CD4-positive, alpha-beta T cell (primary cell): ENCODE data around the gene SAE1. TPM values are rescaled to one million over a fixed set of nuclear protein-coding genes. Genes with fewer than 3 reads are reported as not detected.

Source experiments
- ATAC-seq: fragments of 200-7000 bp; cut with Tn5 transposase; one replicate; pipeline ENCODE4 v1.10.0; 2022; ENCODE audit warnings: mild to moderate bottlenecking; ENCODE audit not compliant: poor library complexity
- CTCF ChIA-PET: fragments of 350-600 bp; sonication (Branson Sonifier 250); formaldehyde crosslinking; loops from one replicate; lab custom pipeline; 2021; ENCODE audit warnings: antibody characterized with exemption, inconsistent platforms; lab: Charles Lee
- POLR2A ChIA-PET: fragments of 350-600 bp; sonication (Branson Sonifier 250); formaldehyde crosslinking; loops from one replicate; lab custom pipeline; 2021; ENCODE audit warnings: antibody characterized with exemption, inconsistent platforms; lab: Charles Lee
- DNase-seq, 14 experiments: peaks; one replicate each; pipeline ENCODE4 v3.0.0-alpha.2; 2013 to 2020; ENCODE audit warnings: mixed read lengths in 2 of 14
- H3K27ac ChIP-seq, 2 donors: one replicate each; pipeline versions ENCODE4 v1.5.1 to v1.7.0; 2013; ENCODE audit warnings: low read length in 2 of 2, low read depth in 1 of 2, mild to moderate bottlenecking in 1 of 2
- H3K27me3 ChIP-seq, 2 experiments: 1 replicate in 1 of 2; 2 replicates in 1 of 2; pipeline versions ENCODE4 v1.6.1 to v1.7.0; 2013; ENCODE audit warnings: low read length in 2 of 2, control low read depth in 1 of 2, mild to moderate bottlenecking in 1 of 2, moderate library complexity in 1 of 2; ENCODE audit not compliant: insufficient read depth in 2 of 2, control insufficient read depth in 1 of 2
- H3K36me3 ChIP-seq: one replicate; pipeline ENCODE4 v1.6.1; 2013; ENCODE audit warnings: low read length, control low read depth; ENCODE audit not compliant: insufficient read depth
- H3K4me1 ChIP-seq: one replicate; pipeline ENCODE4 v1.6.1; 2013; ENCODE audit warnings: low read length, control low read depth; ENCODE audit not compliant: insufficient read depth
- H3K4me3 ChIP-seq: one replicate; pipeline ENCODE4 v1.5.1; 2013; ENCODE audit warnings: mild to moderate bottlenecking, low read length, moderate library complexity
- H3K9me3 ChIP-seq, 2 experiments: 1 replicate in 1 of 2; 2 replicates in 1 of 2; pipeline versions ENCODE4 v1.6.1 to v1.7.0; 2013; ENCODE audit warnings: low read length in 2 of 2, mild to moderate bottlenecking in 2 of 2, control low read depth in 1 of 2, moderate library complexity in 1 of 2; ENCODE audit not compliant: control insufficient read depth in 1 of 2, insufficient read depth in 1 of 2
- H3K27ac Mint-ChIP-seq: one replicate; pipeline ENCODE4 v1.8.0; 2020; ENCODE audit warnings: mixed read lengths
- H3K27me3 Mint-ChIP-seq: one replicate; pipeline ENCODE4 v1.8.0; 2021; ENCODE audit warnings: mixed read lengths
- H3K36me3 Mint-ChIP-seq: one replicate; pipeline ENCODE4 v1.8.0; 2021; ENCODE audit warnings: low read depth, mixed read lengths
- H3K4me1 Mint-ChIP-seq: one replicate; pipeline ENCODE4 v1.8.0; 2021; ENCODE audit warnings: low read depth, mixed read lengths
- H3K4me3 Mint-ChIP-seq: one replicate; pipeline ENCODE4 v1.8.0; 2020; ENCODE audit warnings: mild to moderate bottlenecking, mixed read lengths
- H3K9me3 Mint-ChIP-seq: one replicate; pipeline ENCODE4 v1.8.0; 2020; ENCODE audit warnings: mixed read lengths
- intact Hi-C, 2 experiments: fragments of 100-400 bp; cut with DNase I in 1 of 2; cut with micrococcal nuclease in 1 of 2; formaldehyde crosslinking; loops; one replicate each; pipeline versions ENCODE4 v1.15.1 to v1.9.0; 2023 to 2025; cut with DNase I, micrococcal nuclease
- total RNA-seq, 174 experiments: library from RNA in 2 of 174; stranded (reverse) in 2 of 174; gene quantifications; one replicate each; pipeline ENCODE4 v1.2.3 and lab custom pipeline; 2021 to 2026
- TF ChIP-seq, protein P1 (sequence below): fragments of 200-600 bp; IDR thresholded peaks from one replicate; pipeline ENCODE4 v1.8.0; 2022; ENCODE audit warnings: antibody characterized with exemption, mild to moderate bottlenecking

Gene SAE1
- total RNA-seq, 2 experiments from 2014 or later, result 29.6 to 30.9 TPM

- ATAC-seq (no peak), DNase-seq (no peak)
- no peaks in the 10 kb centered on the region for H3K9me3 ChIP-seq
- Mint-ChIP-seq H3K4me1 (peaks cover 69% of the 10 kb centered on the region), H3K36me3 (peaks cover 40% of the 10 kb centered on the region), H3K27me3 (no peaks in the 10 kb centered on the region), H3K4me3 (peak overlapping the region; percentile 58), H3K27ac (peak overlapping the region; percentile 85), H3K9me3 (no peaks in the 10 kb centered on the region)
- TF ChIP-seq, protein P1, sequence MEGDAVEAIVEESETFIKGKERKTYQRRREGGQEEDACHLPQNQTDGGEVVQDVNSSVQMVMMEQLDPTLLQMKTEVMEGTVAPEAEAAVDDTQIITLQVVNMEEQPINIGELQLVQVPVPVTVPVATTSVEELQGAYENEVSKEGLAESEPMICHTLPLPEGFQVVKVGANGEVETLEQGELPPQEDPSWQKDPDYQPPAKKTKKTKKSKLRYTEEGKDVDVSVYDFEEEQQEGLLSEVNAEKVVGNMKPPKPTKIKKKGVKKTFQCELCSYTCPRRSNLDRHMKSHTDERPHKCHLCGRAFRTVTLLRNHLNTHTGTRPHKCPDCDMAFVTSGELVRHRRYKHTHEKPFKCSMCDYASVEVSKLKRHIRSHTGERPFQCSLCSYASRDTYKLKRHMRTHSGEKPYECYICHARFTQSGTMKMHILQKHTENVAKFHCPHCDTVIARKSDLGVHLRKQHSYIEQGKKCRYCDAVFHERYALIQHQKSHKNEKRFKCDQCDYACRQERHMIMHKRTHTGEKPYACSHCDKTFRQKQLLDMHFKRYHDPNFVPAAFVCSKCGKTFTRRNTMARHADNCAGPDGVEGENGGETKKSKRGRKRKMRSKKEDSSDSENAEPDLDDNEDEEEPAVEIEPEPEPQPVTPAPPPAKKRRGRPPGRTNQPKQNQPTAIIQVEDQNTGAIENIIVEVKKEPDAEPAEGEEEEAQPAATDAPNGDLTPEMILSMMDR, result no peak
- peaks cover 25% of the 10 kb centered on the region for H3K36me3 ChIP-seq
- no peaks in the 10 kb centered on the region for H3K27me3 ChIP-seq
- H3K4me3 ChIP-seq, result peak overlapping the region; percentile 31
- H3K27ac ChIP-seq, result peak overlapping the region; percentile 42 to 64
- peaks cover 74% of the 10 kb centered on the region for H3K4me1 ChIP-seq
- CTCF ChIA-PET, result interaction anchor here (1.0 to 8.5 kb wide), 9 partner anchors 8 to 86 kb away, joined by 3 to 59 read pairs (median 11); partner anchors contain the start of gene SAE1
- intact Hi-C loops, result loop anchor here in 1 of 2 experiments (2.0 kb wide), 1 partner anchor 18 kb away; no protein-coding TSS in a partner anchor
- POLR2A ChIA-PET, result interaction anchor here (1.1 to 8.8 kb wide), 17 partner anchors 8 to 115 kb away, joined by 3 to 126 read pairs (median 19); partner anchors contain the start of genes CCDC9, SAE1 and ZC3H4
Observed at GRCh38 chr19:47158367-47158791, 27.7 kb downstream of the SAE1 start.

DNA sequence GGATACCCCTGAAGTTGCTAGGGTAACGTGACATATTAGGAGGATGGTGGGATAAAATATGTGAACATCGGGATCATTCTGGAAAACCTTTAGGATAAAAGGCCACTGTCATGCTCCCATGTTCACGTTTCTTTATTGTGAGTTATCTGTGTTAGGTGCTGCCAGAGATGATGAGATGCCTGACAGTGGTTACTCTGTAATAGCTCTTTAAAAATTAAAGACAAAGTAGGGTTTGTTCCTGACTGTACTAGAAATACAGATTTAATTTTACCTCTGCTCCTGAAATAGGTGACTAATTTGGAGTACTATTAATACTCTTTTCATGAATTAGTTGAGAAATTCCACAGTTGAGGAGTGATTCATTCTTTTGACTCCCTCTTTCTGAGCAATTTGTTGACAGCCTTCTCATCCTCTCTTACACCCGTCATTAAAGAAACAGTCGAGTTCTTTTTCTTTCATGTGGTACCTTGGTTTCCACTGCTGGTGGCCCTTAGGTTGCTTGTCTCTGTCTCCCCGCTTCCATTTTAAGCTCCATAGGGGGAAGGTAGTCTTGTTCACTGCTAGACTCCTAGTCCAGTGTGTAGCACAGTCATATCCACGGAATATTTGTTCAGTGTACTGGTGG is 28.4 kb downstream of the SAE1 start:
- Mint-ChIP-seq H3K9me3 (no peaks in the 10 kb centered on the region), H3K27me3 (no peaks in the 10 kb centered on the region), H3K36me3 (peaks cover 38% of the 10 kb centered on the region), H3K4me1 (peaks cover 69% of the 10 kb centered on the region), H3K27ac (peak overlapping the region; percentile 85), H3K4me3 (peak overlapping the region; percentile 58)
- POLR2A ChIA-PET, result interaction anchor here (0.8 to 8.8 kb wide), 17 partner anchors 9 to 190 kb away, joined by 3 to 126 read pairs (median 19); partner anchors contain the start of genes CCDC9, DHX34, SAE1 and ZC3H4
- Histone ChIP-seq H3K27me3 (no peaks in the 10 kb centered on the region), H3K36me3 (peaks cover 19% of the 10 kb centered on the region), H3K4me3 (peak overlapping the region; percentile 11), H3K9me3 (no peaks in the 10 kb centered on the region), H3K27ac (peak overlapping the region; percentile 42 to 64), H3K4me1 (peaks cover 74% of the 10 kb centered on the region)
- CTCF ChIA-PET, result interaction anchor here (0.9 to 8.5 kb wide), 11 partner anchors 9 to 190 kb away, joined by 3 to 59 read pairs (median 7); partner anchors contain the start of gene DHX34
- DNase-seq (peak in 10 of 14 experiments; percentile 22 to 88 (median 48)), ATAC-seq (peak; percentile 86)
- intact Hi-C loops, result loop anchor here (1.0 to 2.0 kb wide), 3 partner anchors 17 to 27 kb away; no protein-coding TSS in a partner anchor
- TF ChIP-seq, protein P1, result no peak

DNA sequence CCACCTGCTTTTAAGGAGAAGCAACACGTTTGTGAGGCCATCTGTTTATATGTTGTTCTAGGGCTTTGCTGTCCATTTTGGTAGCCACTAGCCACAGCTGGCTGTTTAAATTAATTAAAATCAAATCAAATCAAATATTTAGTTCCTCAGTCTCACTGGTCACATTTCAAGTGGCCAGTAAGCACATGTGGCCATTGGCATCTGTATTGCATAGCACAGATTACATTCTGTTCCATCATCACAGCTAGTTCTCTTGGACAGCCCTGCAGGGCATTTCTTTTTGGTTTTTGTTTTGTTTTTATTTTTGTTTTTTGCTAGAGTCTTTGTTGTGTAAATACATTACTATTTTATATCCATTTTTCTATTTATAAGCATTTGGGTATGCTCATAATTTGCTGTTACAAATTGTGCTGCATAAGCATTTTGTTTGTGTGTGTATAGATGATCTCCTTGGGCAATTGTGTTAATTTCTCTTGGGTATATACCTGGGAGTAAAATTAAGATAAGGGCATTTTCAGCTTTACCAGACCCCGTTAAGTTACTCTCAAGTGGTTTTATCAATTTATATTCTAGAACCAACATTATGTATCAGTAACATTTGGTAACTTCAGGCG is 31.3 kb downstream of the SAE1 start:
- Histone ChIP-seq H3K4me3 (no peak overlapping the region), H3K27me3 (no peaks in the 10 kb centered on the region), H3K27ac (no peak overlapping the region), H3K9me3 (no peaks in the 10 kb centered on the region), H3K36me3 (peaks cover 17% of the 10 kb centered on the region), H3K4me1 (peaks cover 55% of the 10 kb centered on the region)
- POLR2A ChIA-PET, result interaction anchor here (1.0 to 8.8 kb wide), 4 partner anchors 15 to 135 kb away, joined by 3 to 126 read pairs (median 6); no protein-coding TSS in a partner anchor
- intact Hi-C loops, result no loop called here
- Mint-ChIP-seq H3K4me1 (peaks cover 71% of the 10 kb centered on the region), H3K27ac (peak overlapping the region; percentile 94), H3K9me3 (no peaks in the 10 kb centered on the region), H3K4me3 (peak overlapping the region; percentile 38), H3K27me3 (no peaks in the 10 kb centered on the region), H3K36me3 (peaks cover 39% of the 10 kb centered on the region)
- ATAC-seq (no peak), DNase-seq (no peak)
- CTCF ChIA-PET, result interaction anchor here (0.7 to 2.7 kb wide), 3 partner anchors 25 to 85 kb away, joined by 4 to 9 read pairs (median 7); no protein-coding TSS in a partner anchor
- TF ChIP-seq, protein P1, result no peak
